Gastrocnemius medialis (tissue), 4 donors: ENCODE results near the gene FAM135A. TPM values are rescaled to one million over a fixed set of nuclear protein-coding genes. Genes with fewer than 3 reads are reported as not detected.
"Not testable (repeated sequence)": the region's sequence is repeated elsewhere in the genome, so short reads cannot be mapped to it uniquely, and the experiment has no call there.

Experiments used
- ATAC-seq, 2 donors: fragments of 150-250 bp; one replicate each; pipeline ENCODE4 v1.9.1; 2016
- DNase-seq, 2 donors: peaks; one replicate each; pipeline ENCODE4 v3.0.0-alpha.2; 2019
- H3K27ac ChIP-seq, 4 donors: fragments of 200-600 bp; sonication (generic); 1 replicate in 1 of 4; 2 replicates in 3 of 4; pipeline ENCODE4 v1.5.1; 2016 to 2018; ENCODE audit warnings: mild to moderate bottlenecking in 2 of 4, moderate library complexity in 1 of 4
- H3K27me3 ChIP-seq, 3 donors: fragments of 200-600 bp; sonication (generic) in 2 of 3; 1 replicate in 1 of 3; 2 replicates in 2 of 3; pipeline versions ENCODE4 v1.5.1 to v1.6.0; 2016 to 2019; ENCODE audit warnings: mild to moderate bottlenecking in 1 of 3, moderate library complexity in 1 of 3
- H3K36me3 ChIP-seq, 2 donors: fragments of 200-600 bp; sonication (generic) in 1 of 2; one replicate each; pipeline ENCODE4 v1.5.1; 2017 to 2018
- H3K4me1 ChIP-seq, 2 donors: fragments of 200-600 bp; sonication (generic) in 1 of 2; one replicate each; pipeline ENCODE4 v1.5.1; 2016 to 2017; ENCODE audit warnings: mild to moderate bottlenecking in 2 of 2
- H3K4me3 ChIP-seq, 4 donors: fragments of 200-600 bp; sonication (generic) in 3 of 4; 1 replicate in 1 of 4; 2 replicates in 3 of 4; pipeline ENCODE4 v1.5.1; 2016 to 2019; ENCODE audit warnings: mild to moderate bottlenecking in 2 of 4
- H3K9me3 ChIP-seq, 3 donors: fragments of 200-600 bp; sonication (generic) in 2 of 3; 1 replicate in 1 of 3; 2 replicates in 2 of 3; pipeline ENCODE4 v1.5.1; 2016 to 2019
- CTCF ChIP-seq, 5 experiments: fragments of 450-650 bp in 3 of 5; fragments of 200-600 bp in 2 of 5; sonication (generic) in 2 of 5; IDR thresholded peaks in 4 of 5; conservative IDR thresholded peaks in 1 of 5; 1 replicate in 4 of 5; 2 replicates in 1 of 5; pipeline ENCODE4 v1.5.1; 2016 to 2019; ENCODE audit warnings: antibody characterized with exemption in 5 of 5, mild to moderate bottlenecking in 3 of 5, moderate library complexity in 3 of 5
- POLR2A ChIP-seq, 2 donors: fragments of 450-650 bp; IDR thresholded peaks; one replicate each; pipeline ENCODE4 v1.6.1; 2017; ENCODE audit warnings: antibody characterized with exemption in 2 of 2, mild to moderate bottlenecking in 2 of 2, moderate library complexity in 2 of 2
- in situ Hi-C, 4 donors: fragments of 200-750 bp; cut with MboI; loops; one replicate each; pipeline versions ENCODE4 v1.15.0 to v1.8.0; 2017; ENCODE audit warnings: low sequenced_read_pairs in 4 of 4
- intact Hi-C: fragments of 100-400 bp; cut with DNase I; formaldehyde crosslinking; loops from one replicate; pipeline ENCODE4 v1.15.1; 2023; ENCODE audit warnings: low total_unique reads
- total RNA-seq, 4 donors: library from RNA; depleted of rRNA; stranded (reverse); fragments of >200 nt; gene quantifications; one replicate each; pipeline versions ENCODE4 v1.1.0 to v1.2.3, GENCODE V29; 2016

The FAM135A gene
- total RNA-seq, 4 donors from 2014 or later: 9.3 to 18.4 (median 12.9) TPM

GRCh38 chr6:70601014-70601413, 187.7 kb downstream of the FAM135A start:
- in situ Hi-C loops (no loop called here), intact Hi-C loops (no loop called here)
- ATAC-seq: no peak
- no peak for TF ChIP-seq POLR2A (IDR thresholded peaks at IDR 0.05)
- TF ChIP-seq CTCF (IDR thresholded peaks at IDR 0.05 in 4 of 5, conservative IDR thresholded peaks at IDR 0.05 in 1 of 5): no peak
- Histone ChIP-seq H3K4me3 (no peak overlapping the region), H3K27ac (no peak overlapping the region), H3K27me3 (no peaks in the 10 kb centered on the region), H3K4me1 (no peaks in the 10 kb centered on the region), H3K36me3 (no peaks in the 10 kb centered on the region), H3K9me3 (no peaks in the 10 kb centered on the region)
- DNase-seq: no peak

GRCh38 chr6:70604254-70604653, 190.9 kb downstream of the FAM135A start:
- in situ Hi-C loops (no loop called here), intact Hi-C loops (no loop called here)
- no peak for DNase-seq
- no peaks in the 10 kb centered on the region for H3K36me3 ChIP-seq
- no peaks in the 10 kb centered on the region for H3K27me3 ChIP-seq
- no peak overlapping the region for H3K4me3 ChIP-seq
- ATAC-seq: no peak
- TF ChIP-seq POLR2A (IDR thresholded peaks at IDR 0.05) (no peak), CTCF (IDR thresholded peaks at IDR 0.05 in 4 of 5, conservative IDR thresholded peaks at IDR 0.05 in 1 of 5) (no peak)
- no peak overlapping the region for H3K27ac ChIP-seq
- H3K9me3 ChIP-seq: no peaks in the 10 kb centered on the region
- no peaks in the 10 kb centered on the region for H3K4me1 ChIP-seq

- H3K9me3 ChIP-seq, intact Hi-C loops, H3K36me3 ChIP-seq, ATAC-seq, H3K4me3 ChIP-seq, H3K27ac ChIP-seq, H3K27me3 ChIP-seq, in situ Hi-C loops, H3K4me1 ChIP-seq, DNase-seq: not testable (repeated sequence)
Observed at GRCh38 chr6:70607371-70607770, 194.1 kb downstream of the FAM135A start.

GRCh38 chr6:70609181-70609580, 195.9 kb downstream of the FAM135A start:
- H3K4me1 ChIP-seq, in situ Hi-C loops, intact Hi-C loops: not testable (repeated sequence)

More at GRCh38 chr6:70609181-70609580, 195.9 kb downstream of the FAM135A start:
- not testable (repeated sequence) for H3K4me3 ChIP-seq, H3K27ac ChIP-seq, H3K36me3 ChIP-seq, H3K9me3 ChIP-seq, H3K27me3 ChIP-seq, ATAC-seq, DNase-seq

Other genes with a start within 250 kb of the FAM135A start
- gene COL9A1, start 110.4 kb upstream of the FAM135A start, total RNA-seq: not detected
- 10 to 100 TPM in 1 of 4 donors, 1 to 10 TPM in 3; 2.6 to 10.0 (median 6.2) TPM for gene SDHAF4, start 153.4 kb downstream of the FAM135A start, total RNA-seq